Measurements from ENCODE around the gene CTXND1. TPM values are rescaled to one million over a fixed set of nuclear protein-coding genes. Genes with fewer than 3 reads are reported as not detected.

Gene CTXND1
- total and polyA plus RNA-seq, 2 of the 4 experiments (the other 2 are of a cell fraction) = not detected

GRCh38 chr15:80270472-80270871 lies 18.5 kb upstream of the CTXND1 start:
- H3K14ac ChIP-seq (replicated peaks; ENCODE audit: low read depth, low read length) = no peak overlapping the region
- dilution Hi-C loops (cut with HindIII; ENCODE audit: low sequenced_read_pairs, unreplicated experiment) (no loop called here), intact Hi-C loops (cut with micrococcal nuclease) (no loop called here), in situ Hi-C loops (cut with MboI; ENCODE audit: low sequenced_read_pairs) (no loop called here)
- H4K91ac ChIP-seq (ENCODE audit: insufficient read depth, low read depth, low read length) = no peak overlapping the region
- H3K9me1 ChIP-seq (ENCODE audit: insufficient read depth, low read length) = 0 out of 2 replicates have a peak, but pooled peaks cover 2% of the 10 kb centered on the region
- no peaks in the 10 kb centered on the region for H3K36me3 ChIP-seq (ENCODE audit: control insufficient read depth, insufficient read depth, low read length)
- H3K9me3 ChIP-seq (ENCODE audit: control insufficient read depth, insufficient read depth, low read length) = no peaks in the 10 kb centered on the region
- H4K20me1 ChIP-seq (ENCODE audit: insufficient read depth, low read length) = no peaks in the 10 kb centered on the region
- ATAC-seq (ENCODE audit: low read depth) (no peak), DNase-seq (no peak)
- H3K27ac ChIP-seq (ENCODE audit: insufficient read depth, low read length) = no peak overlapping the region
- no peak overlapping the region for H2AK9ac ChIP-seq (replicated peaks; ENCODE audit: low read depth, low read length, poor library complexity)
- H2BK20ac ChIP-seq (ENCODE audit: low read depth, low read length) = no peak overlapping the region
- no peak overlapping the region for H2BK15ac ChIP-seq (ENCODE audit: low read depth, low read length)
- H3K9ac ChIP-seq (ENCODE audit: low read depth, low read length) = no peak overlapping the region
- peaks cover 33% of the 10 kb centered on the region for H3K27me3 ChIP-seq (ENCODE audit: control insufficient read depth, insufficient read depth, low read length)
- no peak overlapping the region for H3K18ac ChIP-seq (ENCODE audit: low read depth, low read length)
- H4K8ac ChIP-seq (ENCODE audit: low read depth in 2 of 2, low read length in 2 of 2) = no peak overlapping the region
- H3K23ac ChIP-seq (ENCODE audit: low read depth, low read length) = no peak overlapping the region
- no peak overlapping the region for H3K4ac ChIP-seq (ENCODE audit: low read depth, low read length)
- H4K5ac ChIP-seq (ENCODE audit: low read depth, low read length) = no peak overlapping the region
- ChIA-PET POLR2A (ENCODE audit: unreplicated experiment) (no interaction called here), CTCF (no interaction called here)
- H3K56ac ChIP-seq (ENCODE audit: extremely low read depth, insufficient read depth, low read length) = no peak overlapping the region
- no peaks in the 10 kb centered on the region for H3K4me1 ChIP-seq (ENCODE audit: control insufficient read depth, insufficient read depth, low read length)
- no peak overlapping the region for H3K4me2 ChIP-seq (ENCODE audit: low read depth, low read length)
- H2AK5ac ChIP-seq (ENCODE audit: low read depth, low read length) = no peak overlapping the region
- WGBS, 2 experiments (ENCODE audit: extremely low coverage in 2 of 2, insufficient read length in 1 of 2) = no CpG with 5 or more reads among the region's 1 CpG
- no peaks in the 10 kb centered on the region for H3K79me1 ChIP-seq (ENCODE audit: low read depth in 1 of 2, low read length in 2 of 2)
- no peak overlapping the region for H2BK120ac ChIP-seq (ENCODE audit: low read depth, low read length)
- TF ChIP-seq CHD1 (IDR thresholded peaks at IDR 0.05; ENCODE audit: low read depth, low read length) (no peak), RCOR1 (IDR thresholded peaks at IDR 0.05; ENCODE audit: insufficient replicate concordance, low read length) (no peak), CEBPB (IDR thresholded peaks at IDR 0.05; ENCODE audit: low read depth, low read length) (no peak), CTCF (conservative IDR thresholded peaks at IDR 0.05; ENCODE audit: low read depth, low read length) (no peak), SMC3 (IDR thresholded peaks at IDR 0.05; ENCODE audit: low read depth, low read length) (no peak), NFE2L2 (IDR thresholded peaks at IDR 0.05; ENCODE audit: low read depth, low read length) (no peak), ELK1 (IDR thresholded peaks at IDR 0.05; ENCODE audit: borderline replicate concordance, low read depth, low read length) (no peak), MAFK (IDR thresholded peaks at IDR 0.05; ENCODE audit: low read depth, low read length) (no peak), RFX5 (IDR thresholded peaks at IDR 0.05; ENCODE audit: low read depth, low read length) (no peak), RAD21 (IDR thresholded peaks at IDR 0.05; ENCODE audit: low read length) (no peak), USF2 (IDR thresholded peaks at IDR 0.05; ENCODE audit: low read depth, low read length) (no peak), MAZ (IDR thresholded peaks at IDR 0.05; ENCODE audit: borderline replicate concordance, low read depth, low read length) (no peak), POLR2A (IDR thresholded peaks at IDR 0.05; ENCODE audit: low read depth, low read length) (no peak), FOS (IDR thresholded peaks at IDR 0.05; ENCODE audit: low read depth, low read length) (no peak), BHLHE40 (IDR thresholded peaks at IDR 0.05; ENCODE audit: low read depth, low read length) (no peak), MXI1 (IDR thresholded peaks at IDR 0.05; ENCODE audit: borderline replicate concordance, low read depth, low read length) (no peak)
- H3K4me3 ChIP-seq (ENCODE audit: insufficient read depth, low read depth, low read length) = no peak overlapping the region
- BruUV-seq (replicated peaks) = no TSS peak
- no peak overlapping the region for H2BK5ac ChIP-seq (ENCODE audit: low read depth, low read length, poor library complexity, severe bottlenecking)
- H2AFZ ChIP-seq (replicated peaks; ENCODE audit: low read length, poor library complexity) = no peak overlapping the region

All from IMR-90 (cell line).